Measurements from ENCODE around the gene TSSK3.
A peak's percentile ranks its signal among the peaks of the same experiment; 100 is the strongest.
"Not testable (repeated sequence)": the region's sequence is repeated elsewhere in the genome, so short reads cannot be mapped to it uniquely, and the experiment has no call there.

The TSSK3 gene

DNA sequence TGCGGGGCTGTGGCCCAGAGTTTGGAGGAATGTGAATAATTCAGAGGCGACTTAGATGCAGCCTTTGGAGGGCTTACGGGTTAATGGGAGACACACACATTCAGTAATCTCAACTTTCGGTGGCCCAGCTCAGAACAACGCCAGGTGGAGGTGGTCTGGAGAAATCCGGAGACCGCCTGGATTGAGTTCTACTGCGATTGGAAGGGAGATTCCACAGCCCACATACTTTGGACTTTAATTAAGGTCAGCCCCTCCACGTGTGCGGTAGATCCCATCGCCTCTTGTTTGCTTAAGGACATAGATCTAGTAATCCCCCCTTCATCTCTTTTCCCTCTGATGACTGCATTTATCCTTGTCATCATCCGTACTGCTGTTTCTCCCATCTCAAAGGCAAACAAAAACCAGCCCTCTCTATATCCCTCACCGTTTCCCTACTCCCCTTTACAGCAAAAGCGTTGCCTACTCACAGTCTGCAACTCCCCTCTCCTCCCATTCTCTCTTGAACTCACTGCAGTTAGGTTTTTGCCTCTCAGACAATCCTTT is 32.6 kb downstream of the TSSK3 start:
- no peak for DNase-seq (ENCODE audit: low read depth, low spot score)
- ChIA-PET POLR2A (interaction anchor here (0.6 to 1.4 kb wide), 6 partner anchors 18 to 612 kb away, joined by 3 to 15 read pairs (median 4); partner anchors contain the start of genes CCDC28B, MARCKSL1, RBBP4 and ZBTB8OS), CTCF (interaction anchor here (0.8 to 8.6 kb wide), 9 partner anchors 19 to 478 kb away, joined by 3 to 128 read pairs (median 4); no protein-coding TSS in a partner anchor)
- no peak for TF ChIP-seq CTCF (IDR thresholded peaks at IDR 0.05; ENCODE audit: insufficient read depth, low read length, missing control alignments)
- peak overlapping the region; percentile 95 for H3K4me3 ChIP-seq (ENCODE audit: low read depth, low read length)

GRCh38 chr1:32396524-32396923 is 34.2 kb downstream of the TSSK3 start:
- H3K4me3 ChIP-seq (ENCODE audit: low read depth, low read length); POLR2A ChIA-PET; DNase-seq (ENCODE audit: low read depth, low spot score): not testable (repeated sequence)
- CTCF ChIA-PET, result interaction anchor here (1.0 to 8.6 kb wide), 3 partner anchors 17 to 378 kb away, joined by 3 to 128 read pairs (median 3); no protein-coding TSS in a partner anchor

GRCh38 chr1:32398401-32398800 is 36.1 kb downstream of the TSSK3 start:
- DNase-seq (ENCODE audit: low read depth, low spot score), result no peak
- ChIA-PET POLR2A (no interaction called here), CTCF (interaction anchor here (1.5 to 8.6 kb wide), 7 partner anchors 11 to 478 kb away, joined by 3 to 128 read pairs (median 22); partner anchors contain the start of gene FNDC5)
- no peak overlapping the region for H3K4me3 ChIP-seq (ENCODE audit: low read depth, low read length)
- TF ChIP-seq CTCF (IDR thresholded peaks at IDR 0.05; ENCODE audit: insufficient read depth, low read length, missing control alignments), result no peak

GRCh38 chr1:32399843-32400242 is 37.5 kb downstream of the TSSK3 start:
- CTCF ChIA-PET, result interaction anchor here (0.6 to 8.6 kb wide), 23 partner anchors 14 to 686 kb away, joined by 3 to 128 read pairs (median 6); partner anchors contain the start of genes FNDC5 and ZBTB8A
- POLR2A ChIA-PET, result no interaction called here
- H3K4me3 ChIP-seq (ENCODE audit: low read depth, low read length), result no peak overlapping the region
- no peak for TF ChIP-seq CTCF (IDR thresholded peaks at IDR 0.05; ENCODE audit: insufficient read depth, low read length, missing control alignments)
- DNase-seq (ENCODE audit: low read depth, low spot score), result no peak

- H3K4me3 ChIP-seq (ENCODE audit: low read depth, low read length), result no peak overlapping the region
- ChIA-PET CTCF (interaction anchor here (0.6 to 8.6 kb wide), 41 partner anchors 8 to 685 kb away, joined by 3 to 128 read pairs (median 4); partner anchors contain the start of genes FNDC5 and ZBTB8A), POLR2A (interaction anchor here (0.6 to 1.4 kb wide), 3 partner anchors 65 to 250 kb away, joined by 3 to 4 read pairs (median 3); partner anchors contain the start of genes MARCKSL1 and RBBP4)
- peak; percentile 84 for TF ChIP-seq CTCF (IDR thresholded peaks at IDR 0.05; ENCODE audit: insufficient read depth, low read length, missing control alignments)
- DNase-seq (ENCODE audit: low read depth, low spot score), result peak; percentile 31
Measured at GRCh38 chr1:32400876-32401631, 38.7 kb downstream of the TSSK3 start.

- ChIA-PET POLR2A (interaction anchor here (0.5 to 0.7 kb wide), 2 partner anchors 223 to 682 kb away, joined by 3 to 4 read pairs; no protein-coding TSS in a partner anchor), CTCF (interaction anchor here (0.7 to 1.8 kb wide), 3 partner anchors 9 to 215 kb away, joined by 3 to 18 read pairs (median 5); no protein-coding TSS in a partner anchor)
- TF ChIP-seq CTCF (IDR thresholded peaks at IDR 0.05; ENCODE audit: insufficient read depth, low read length, missing control alignments), result no peak
- H3K4me3 ChIP-seq (ENCODE audit: low read depth, low read length), result no peak overlapping the region
- no peak for DNase-seq (ENCODE audit: low read depth, low spot score)
Measured at GRCh38 chr1:32404946-32405345, 42.6 kb downstream of the TSSK3 start.

All from AG04449 (cell line).